ENCODE measurements around the gene STAB2. TPM values are rescaled to one million over a fixed set of nuclear protein-coding genes. Genes with fewer than 3 reads are reported as not detected.

Gene STAB2
- polyA plus RNA-seq, 3 donors = 0.25 to 1.2 (median 0.27) TPM

GRCh38 chr12:103578926-103579325 is 8.1 kb upstream of the STAB2 start:
- DNase-seq (ENCODE audit: low read depth in 3 of 3, low spot score in 2 of 3) = no peak

DNA sequence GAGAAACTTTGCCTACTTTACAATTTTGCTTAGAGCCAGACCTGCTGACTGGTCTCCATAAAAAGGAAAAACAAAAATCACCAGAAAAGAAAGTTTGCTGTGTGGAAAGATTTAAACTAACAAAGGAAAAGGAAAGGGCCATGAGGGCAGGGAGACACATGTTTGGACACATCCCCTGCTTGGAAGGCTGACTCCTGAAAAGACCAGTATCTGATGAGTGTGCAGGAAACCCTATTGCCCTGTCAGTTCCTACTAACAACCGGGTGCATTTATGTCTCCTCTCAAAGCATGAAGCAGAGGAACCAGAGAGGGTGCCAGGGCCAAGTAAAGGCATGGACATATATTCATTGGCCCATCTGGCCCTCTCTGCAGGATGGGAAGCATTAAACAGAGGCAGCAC is 7.0 kb upstream of the STAB2 start:
- DNase-seq (ENCODE audit: low read depth in 3 of 3, low spot score in 2 of 3) = no peak

- no peak for DNase-seq (ENCODE audit: low read depth in 3 of 3, low spot score in 2 of 3)
Observed at GRCh38 chr12:103583008-103583407, 4.1 kb upstream of the STAB2 start.

DNA sequence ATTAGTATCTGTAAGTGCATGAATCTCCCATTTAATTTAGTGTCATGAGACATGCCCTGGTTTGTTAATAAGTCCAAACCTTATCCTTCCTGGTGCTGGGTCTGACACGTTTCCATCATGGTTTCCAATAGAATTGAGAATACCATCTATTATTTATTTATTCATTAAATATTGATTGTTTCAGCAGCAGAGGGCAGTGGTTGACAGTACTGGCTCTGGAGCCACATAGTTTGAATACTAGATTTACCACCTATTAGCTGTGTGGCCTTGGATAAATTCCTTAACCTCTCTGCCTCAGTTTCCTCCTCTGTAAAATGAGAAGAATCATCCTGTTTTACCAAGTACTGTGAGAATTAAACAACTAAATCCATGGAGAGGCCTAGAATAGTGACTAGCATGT is 941 bp upstream of the STAB2 start:
- no peak for DNase-seq (ENCODE audit: low read depth in 3 of 3, low spot score in 2 of 3)

- no peak for DNase-seq (ENCODE audit: low read depth in 3 of 3, low spot score in 2 of 3)
Observed at GRCh38 chr12:103588680-103589079, 1.6 kb downstream of the STAB2 start.

- DNase-seq (ENCODE audit: low read depth in 3 of 3, low spot score in 2 of 3) = no peak
Observed at GRCh38 chr12:103589517-103589916, 2.4 kb downstream of the STAB2 start.

DNA sequence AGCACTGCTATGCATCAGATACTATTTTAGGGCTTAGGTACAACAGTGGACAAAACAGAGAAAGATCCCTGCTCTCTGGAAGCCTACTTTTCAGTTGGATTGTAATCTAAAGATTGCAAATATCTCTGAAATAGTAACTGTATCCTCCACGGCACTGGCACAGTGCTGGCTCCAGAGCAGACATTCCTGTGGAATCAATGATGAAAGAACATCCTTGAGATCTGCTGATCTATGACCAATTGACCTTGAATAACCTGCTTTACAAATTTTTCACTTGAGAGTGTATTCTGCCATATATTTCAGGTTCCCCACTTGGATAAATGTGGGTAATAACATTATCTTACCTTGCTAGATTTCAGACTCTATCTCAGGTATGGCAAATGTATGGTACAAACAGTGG is 3.2 kb downstream of the STAB2 start:
- no peak for DNase-seq (ENCODE audit: low read depth in 3 of 3, low spot score in 2 of 3)

DNA sequence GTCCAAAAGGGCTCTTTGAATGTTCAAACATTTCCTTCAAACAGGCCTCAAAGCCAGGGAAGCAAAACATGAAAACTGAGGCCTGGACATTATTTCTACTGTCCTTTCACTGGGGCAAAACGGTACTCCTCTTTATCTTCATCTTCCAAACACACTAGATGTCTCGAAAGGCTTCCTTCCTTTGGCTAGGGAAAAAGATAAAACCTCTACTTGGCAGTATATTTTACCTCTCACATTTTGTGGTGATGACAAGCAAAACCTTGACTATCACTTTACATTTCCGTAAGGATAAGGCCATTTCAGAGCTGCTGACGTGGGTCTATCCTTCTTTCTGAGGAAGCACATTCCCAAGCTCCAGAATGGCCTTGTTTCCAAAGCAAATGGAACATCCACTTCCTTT is 9.9 kb downstream of the STAB2 start:
- no peak for DNase-seq (ENCODE audit: low read depth in 3 of 3, low spot score in 2 of 3)

DNA sequence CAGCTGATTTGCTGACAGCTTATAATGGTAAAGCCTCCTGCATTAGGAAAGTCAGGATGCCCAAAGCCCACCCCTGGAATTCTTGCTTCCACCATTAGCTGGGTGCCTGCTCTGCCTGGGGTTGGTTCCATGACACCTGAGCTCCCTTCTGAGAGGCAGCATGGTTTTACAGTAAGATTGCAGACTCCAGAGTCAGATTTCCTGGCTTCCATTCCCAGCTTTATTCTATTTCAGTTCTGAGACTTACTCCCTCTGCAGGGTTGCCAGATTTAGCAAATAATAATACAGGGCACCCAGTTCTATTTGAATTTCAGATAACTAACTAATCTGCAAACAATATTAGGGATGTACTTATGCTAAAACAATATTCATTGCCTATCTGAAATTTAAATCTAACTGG is 12.2 kb downstream of the STAB2 start:
- no peak for DNase-seq (ENCODE audit: low read depth in 3 of 3, low spot score in 2 of 3)

- no peak for DNase-seq (ENCODE audit: low read depth in 3 of 3, low spot score in 2 of 3)
Observed at GRCh38 chr12:103600967-103601728, 14.1 kb downstream of the STAB2 start.

GRCh38 chr12:103620395-103620794 is 33.3 kb downstream of the STAB2 start:
- DNase-seq (ENCODE audit: low read depth in 3 of 3, low spot score in 2 of 3) = no peak

- no peak for DNase-seq (ENCODE audit: low read depth in 3 of 3, low spot score in 2 of 3)
Observed at GRCh38 chr12:103623716-103624115, 36.6 kb downstream of the STAB2 start.

DNA sequence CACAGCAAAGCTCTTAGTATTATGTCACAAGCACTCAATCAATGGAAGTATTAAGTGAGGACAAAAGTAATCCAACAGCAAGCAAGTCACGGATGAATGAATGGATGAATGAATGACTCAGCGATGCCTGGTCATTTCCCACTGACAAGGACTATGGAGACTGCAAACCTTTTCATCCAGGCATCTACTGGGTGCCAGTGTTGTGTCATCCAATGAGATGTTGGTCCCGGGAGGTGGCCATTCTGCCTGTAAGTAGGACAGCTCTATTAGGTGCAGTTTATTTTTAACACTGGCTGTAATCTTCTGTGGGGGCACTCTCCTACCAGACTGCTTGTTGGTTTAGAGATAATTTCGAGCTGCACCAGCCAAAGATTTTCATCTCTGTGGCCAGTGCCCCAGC is 39.4 kb downstream of the STAB2 start:
- no peak for DNase-seq (ENCODE audit: low read depth in 3 of 3, low spot score in 2 of 3)

DNA sequence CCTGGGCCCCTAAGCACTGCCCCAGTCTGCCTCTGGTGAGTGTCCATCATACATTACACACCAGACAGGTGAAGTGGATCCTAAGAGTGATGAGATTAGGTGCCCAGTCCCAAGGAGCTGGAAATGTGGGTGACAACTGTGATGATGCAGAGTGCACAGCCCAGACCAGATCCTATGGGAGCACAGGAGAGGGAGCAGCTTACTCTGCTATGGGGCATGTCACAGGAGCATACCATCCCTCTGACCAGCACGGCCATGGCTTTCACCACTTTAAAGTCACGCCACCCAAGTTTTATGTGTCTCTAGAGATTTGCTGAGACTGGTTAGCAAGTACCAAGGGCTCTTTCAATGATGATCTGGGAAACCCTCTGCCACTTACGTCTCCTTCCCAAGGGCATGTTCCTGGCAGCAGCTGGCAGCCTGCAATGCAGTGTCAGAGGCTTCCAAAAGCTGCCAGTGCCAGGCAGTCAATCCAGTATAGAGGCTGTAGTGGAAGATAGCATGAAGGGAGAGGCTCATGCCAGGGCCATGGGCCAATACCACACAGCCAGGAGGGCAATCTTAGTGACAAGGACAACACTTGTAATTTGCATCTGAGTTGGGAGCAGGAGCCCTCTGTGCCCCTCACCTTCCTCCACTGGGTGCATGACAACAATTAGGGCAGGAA is 40.2 kb downstream of the STAB2 start:
- DNase-seq (ENCODE audit: low read depth in 3 of 3, low spot score in 2 of 3) = no peak

- no peak for DNase-seq (ENCODE audit: low read depth in 3 of 3, low spot score in 2 of 3)
Observed at GRCh38 chr12:103632554-103633216, 45.6 kb downstream of the STAB2 start.

- no peak for DNase-seq (ENCODE audit: low read depth in 3 of 3, low spot score in 2 of 3)
Observed at GRCh38 chr12:103634732-103635131, 47.7 kb downstream of the STAB2 start.

- DNase-seq (ENCODE audit: low read depth in 3 of 3, low spot score in 2 of 3) = no peak
Observed at GRCh38 chr12:103635419-103635818, 48.3 kb downstream of the STAB2 start.

DNA sequence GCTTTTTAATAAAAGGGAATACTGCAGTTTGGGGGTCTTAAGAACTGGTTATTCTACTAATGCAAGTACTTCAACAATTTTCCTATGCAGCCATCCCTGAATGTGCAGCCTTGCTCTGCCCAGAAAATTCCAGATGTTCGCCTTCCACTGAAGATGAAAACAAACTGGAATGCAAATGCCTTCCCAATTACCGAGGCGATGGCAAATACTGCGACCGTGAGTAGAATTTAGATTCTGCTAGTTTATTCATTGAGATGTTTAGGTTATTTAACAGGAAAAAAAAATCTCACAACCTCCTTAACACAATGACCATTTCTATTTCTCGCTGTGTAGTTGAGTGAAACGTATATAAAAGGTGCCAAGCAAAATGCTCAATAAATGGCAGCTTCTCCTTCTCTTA is 49.9 kb downstream of the STAB2 start:
- DNase-seq (ENCODE audit: low read depth in 3 of 3, low spot score in 2 of 3) = no peak

- DNase-seq (ENCODE audit: low read depth in 3 of 3, low spot score in 2 of 3) = no peak
Observed at GRCh38 chr12:103637429-103637828, 50.4 kb downstream of the STAB2 start.

- DNase-seq (ENCODE audit: low read depth in 3 of 3, low spot score in 2 of 3) = no peak
Observed at GRCh38 chr12:103639983-103640382, 52.9 kb downstream of the STAB2 start.

DNA sequence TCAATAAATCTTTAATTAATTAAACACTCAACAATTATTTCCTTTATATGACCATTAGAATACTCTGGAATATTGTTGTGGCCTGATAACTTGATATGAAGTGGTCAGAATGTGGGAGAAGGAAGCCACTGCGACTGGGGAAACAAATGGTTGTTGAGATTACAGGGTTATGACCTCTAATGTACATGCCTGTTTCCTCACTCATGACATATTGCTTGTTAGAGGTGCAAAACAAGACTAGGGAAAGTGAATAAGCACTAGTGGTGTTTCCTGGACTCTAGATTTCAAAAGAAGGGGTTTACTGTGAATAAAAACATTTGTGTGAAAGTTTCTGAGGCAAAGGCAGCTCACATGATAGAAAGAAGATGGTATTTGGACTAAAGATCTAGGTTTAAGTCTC is 53.3 kb downstream of the STAB2 start:
- no peak for DNase-seq (ENCODE audit: low read depth in 3 of 3, low spot score in 2 of 3)

- DNase-seq (ENCODE audit: low read depth in 3 of 3, low spot score in 2 of 3) = no peak
Observed at GRCh38 chr12:103640831-103641230, 53.8 kb downstream of the STAB2 start.
